Colonic mucosa (tissue), 4 donors: Measurements from ENCODE around the gene TYMP. TPM values are rescaled to one million over a fixed set of nuclear protein-coding genes. Genes with fewer than 3 reads are reported as not detected.

Experiments
- DNase-seq: peaks from one replicate; pipeline ENCODE4 v3.0.0-alpha.2; 2020
- H3K27ac ChIP-seq: fragments of 200-600 bp; one replicate; pipeline ENCODE4 v1.8.0; 2021
- H3K27me3 ChIP-seq: fragments of 200-600 bp; one replicate; pipeline ENCODE4 v1.8.0; 2021
- H3K36me3 ChIP-seq: fragments of 200-600 bp; one replicate; pipeline ENCODE4 v1.8.0; 2021
- H3K4me1 ChIP-seq: fragments of 200-600 bp; one replicate; pipeline ENCODE4 v1.8.0; 2021; ENCODE audit warnings: mild to moderate bottlenecking
- H3K4me3 ChIP-seq: fragments of 200-600 bp; one replicate; pipeline ENCODE4 v1.8.0; 2021
- H3K9ac ChIP-seq, 2 donors: one replicate each; pipeline ENCODE4 v1.7.0; 2013; ENCODE audit warnings: control low read depth in 2 of 2, low read depth in 2 of 2, low read length in 2 of 2
- H3K9me3 ChIP-seq: fragments of 200-600 bp; one replicate; pipeline ENCODE4 v1.8.0; 2021
- CTCF ChIP-seq: fragments of 200-600 bp; IDR thresholded peaks from one replicate; pipeline ENCODE4 v1.8.0; 2022; ENCODE audit warnings: antibody characterized with exemption, mild to moderate bottlenecking
- intact Hi-C: fragments of 100-400 bp; cut with DNase I; formaldehyde crosslinking; loops from one replicate; pipeline ENCODE4 v1.14.1; 2022
- total RNA-seq, 2 donors: library from RNA; stranded (reverse); fragmentation: NEBNext Ultra II Directional in 1 of 2; extraction: Animal tissue kit (Norgen Biotek cat#: 25700) in 1 of 2; gene quantifications; one replicate each; pipeline ENCODE4 v1.2.1, GENCODE V29; 2021
- donor health status: healthy.
- donor health status: DM: no; HTN: no; CAD: no.
- donor health status: DM: no; HTN: no; CAD: no.

The TYMP gene
- total RNA-seq, 2 donors from 2014 or later: 22.6 to 28.0 TPM

DNA sequence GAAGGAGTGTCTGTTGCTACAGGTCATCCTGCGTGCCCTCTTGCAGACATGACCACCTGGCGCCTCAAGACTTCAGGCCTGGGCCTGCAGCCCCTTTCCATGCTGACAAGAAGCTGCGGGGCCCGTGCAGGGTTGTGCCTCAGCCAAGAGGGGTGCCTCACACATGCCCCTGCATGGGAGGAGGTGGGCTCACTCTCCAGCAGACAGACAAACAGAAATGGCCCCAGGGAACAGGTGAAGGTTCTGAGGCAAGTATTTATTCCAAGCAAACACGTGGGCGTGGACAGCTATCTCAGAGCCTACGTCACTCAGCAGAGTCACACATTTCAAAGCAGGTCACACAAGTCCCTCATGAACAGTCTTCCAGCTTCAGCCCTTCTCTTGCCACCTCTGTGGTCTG lies 38.8 kb upstream of the TYMP start:
- no peaks in the 10 kb centered on the region for H3K9me3 ChIP-seq
- H3K27ac ChIP-seq: peak overlapping the region; percentile 47
- no peaks in the 10 kb centered on the region for H3K27me3 ChIP-seq
- TF ChIP-seq CTCF: no peak
- no peak for DNase-seq
- no peak overlapping the region for H3K4me3 ChIP-seq
- intact Hi-C loops: loop anchor here (10.0 kb wide), 1 partner anchor 46 kb away; no protein-coding TSS in a partner anchor
- no peaks in the 10 kb centered on the region for H3K36me3 ChIP-seq
- H3K4me1 ChIP-seq: peaks cover 2% of the 10 kb centered on the region
- H3K9ac ChIP-seq: no peak overlapping the region

GRCh38 chr22:50567721-50568252 lies 38.0 kb upstream of the TYMP start:
- Histone ChIP-seq H3K4me3 (no peak overlapping the region), H3K27ac (no peak overlapping the region), H3K27me3 (no peaks in the 10 kb centered on the region), H3K4me1 (peaks cover 6% of the 10 kb centered on the region), H3K9me3 (no peaks in the 10 kb centered on the region), H3K9ac (no peak overlapping the region), H3K36me3 (no peaks in the 10 kb centered on the region)
- TF ChIP-seq CTCF: no peak
- DNase-seq: no peak
- intact Hi-C loops: loop anchor here (10.0 kb wide), 1 partner anchor 47 kb away; no protein-coding TSS in a partner anchor

DNA sequence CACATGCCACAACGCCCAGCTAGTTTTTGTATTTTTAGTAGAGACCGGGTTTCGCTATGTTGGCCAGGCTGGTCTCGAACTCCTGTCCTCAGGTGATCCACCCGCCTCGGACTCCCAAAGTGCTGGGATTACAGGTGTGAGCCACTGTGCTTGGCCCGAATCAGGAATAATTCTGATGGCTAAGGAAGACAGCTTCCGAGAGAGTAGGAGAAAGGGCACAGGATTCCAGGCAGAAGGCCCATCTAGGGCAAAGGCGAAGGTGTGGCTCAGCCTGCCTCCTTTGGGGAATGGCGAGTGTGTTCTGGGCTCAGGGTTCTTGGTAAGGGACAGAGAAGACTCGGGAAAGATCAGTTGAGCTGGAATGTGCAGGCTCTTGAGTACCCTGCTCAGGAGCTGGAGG lies 34.5 kb upstream of the TYMP start:
- H3K4me3 ChIP-seq: no peak overlapping the region
- no peaks in the 10 kb centered on the region for H3K36me3 ChIP-seq
- no peaks in the 10 kb centered on the region for H3K9me3 ChIP-seq
- peak overlapping the region; percentile 73 for H3K27ac ChIP-seq
- peaks cover 6% of the 10 kb centered on the region for H3K4me1 ChIP-seq
- no peak for TF ChIP-seq CTCF
- H3K9ac ChIP-seq: peak overlapping the region in 1 of 2 donors; percentile 99
- H3K27me3 ChIP-seq: no peaks in the 10 kb centered on the region
- intact Hi-C loops: loop anchor here (5.0 to 10.0 kb wide), 2 partner anchors 42 to 51 kb away; no protein-coding TSS in a partner anchor
- peak; percentile 56 for DNase-seq

DNA sequence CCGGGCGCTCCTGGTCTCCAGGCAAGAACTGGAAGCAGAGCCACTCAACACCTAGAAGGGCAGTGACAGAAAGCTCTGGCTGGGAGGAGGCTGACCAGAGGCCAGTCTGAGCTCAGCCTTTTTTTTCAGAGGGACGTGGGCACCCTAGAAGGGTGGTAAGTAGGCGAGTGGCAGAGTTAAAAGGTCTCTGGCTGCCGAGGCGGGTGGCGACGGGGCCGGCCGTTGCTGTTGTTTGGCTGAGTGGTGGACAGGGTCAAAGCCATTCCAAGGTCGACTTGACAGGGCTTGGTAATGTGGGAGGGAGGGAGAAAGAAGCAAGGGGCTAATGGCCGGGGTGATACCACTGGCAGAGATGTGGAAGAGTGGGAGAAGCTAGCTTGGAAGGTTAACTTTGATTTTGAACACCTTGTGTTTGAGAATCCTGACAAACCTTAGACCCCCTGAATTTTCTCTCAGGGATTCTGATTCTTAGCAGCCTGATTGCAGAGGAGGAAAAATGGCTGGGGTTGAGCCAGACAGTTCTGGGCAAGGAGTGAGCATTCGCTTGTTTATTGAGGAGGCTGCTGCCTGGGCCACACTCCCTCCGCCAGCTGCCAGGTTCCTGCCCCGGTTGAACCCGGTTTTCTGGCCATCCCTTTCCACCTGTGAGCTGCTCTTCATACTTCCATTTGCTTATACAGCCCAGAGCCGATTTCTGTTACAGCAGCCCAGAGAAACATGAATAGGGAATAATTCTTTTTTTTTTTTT lies 33.8 kb upstream of the TYMP start:
- Histone ChIP-seq H3K4me1 (peaks cover 6% of the 10 kb centered on the region), H3K36me3 (no peaks in the 10 kb centered on the region), H3K27ac (peak overlapping the region; percentile 73), H3K9ac (peak overlapping the region; percentile 72 to 99), H3K4me3 (peak overlapping the region; percentile 42), H3K9me3 (no peaks in the 10 kb centered on the region), H3K27me3 (no peaks in the 10 kb centered on the region)
- TF ChIP-seq CTCF: no peak
- intact Hi-C loops: loop anchor here (5.0 to 10.0 kb wide), 2 partner anchors 41 to 51 kb away; no protein-coding TSS in a partner anchor
- no peak for DNase-seq

- H3K27ac ChIP-seq: peak within 1 kb of the TSS; percentile 73
- H3K4me1 ChIP-seq: peaks cover 6% of the 10 kb centered on the region
- H3K9me3 ChIP-seq: no peaks in the 10 kb centered on the region
- no peaks in the 10 kb centered on the region for H3K27me3 ChIP-seq
- peak; percentile 99 for DNase-seq
- no peaks in the 10 kb centered on the region for H3K36me3 ChIP-seq
- intact Hi-C loops: loop anchor here (5.0 to 10.0 kb wide), 2 partner anchors 40 to 52 kb away; no protein-coding TSS in a partner anchor
- peak within 1 kb of the TSS; percentile 42 for H3K4me3 ChIP-seq
- peak; percentile 96 for TF ChIP-seq CTCF
- H3K9ac ChIP-seq: peak within 1 kb of the TSS; percentile 72 to 99
Observed at GRCh38 chr22:50562523-50563412, 33.0 kb upstream of the TYMP start, which contains the start of gene SYCE3. TSS of gene SYCE3 (minus strand) at chr22:50562919. CDS start at chr22:50556405, 6,514 bp downstream.
